Stimulated activated CD4-positive, alpha-beta T cell treated with anti-CD3 and anti-CD28 coated beads, Interleukin-1b, Interleukin-23, amount 100 ng/mL, for 4 hours (primary cell): ENCODE results near the gene PRAMEF26.
"Not testable (repeated sequence)": the region's sequence is repeated elsewhere in the genome, so short reads cannot be mapped to it uniquely, and the experiment has no call there.

Source experiments
- DNase-seq, 2 donors: peaks; one replicate each; pipeline ENCODE4 v3.0.0-alpha.2; 2020; ENCODE audit warnings: low read depth in 2 of 2

PRAMEF26 gene

DNA sequence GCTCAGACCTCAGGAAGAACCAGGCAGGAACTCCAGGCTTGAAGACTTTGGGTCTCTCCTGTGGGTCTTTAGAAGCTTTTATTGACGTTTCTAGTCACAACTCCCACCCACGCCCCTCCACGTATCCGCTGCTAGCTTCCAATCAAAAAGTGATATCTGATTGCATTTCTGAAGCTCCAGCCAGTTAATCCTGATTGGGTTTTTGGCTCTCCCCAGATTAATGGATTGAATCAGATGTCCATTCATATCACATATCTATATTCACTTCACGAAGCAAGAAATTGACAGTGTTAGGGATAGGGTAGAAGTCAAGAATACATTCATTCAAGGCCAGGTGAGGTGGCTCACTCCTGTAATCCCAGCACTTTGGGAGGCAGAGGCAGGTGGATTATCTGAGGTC lies at the start of gene PRAMEF26:
Gene PRAMEF26 (minus strand): TSS at position 101 of the 400 bp plus-strand sequence. CDS start 2,914 bp downstream, outside the sequence.
- DNase-seq, result not testable (repeated sequence)

DNA sequence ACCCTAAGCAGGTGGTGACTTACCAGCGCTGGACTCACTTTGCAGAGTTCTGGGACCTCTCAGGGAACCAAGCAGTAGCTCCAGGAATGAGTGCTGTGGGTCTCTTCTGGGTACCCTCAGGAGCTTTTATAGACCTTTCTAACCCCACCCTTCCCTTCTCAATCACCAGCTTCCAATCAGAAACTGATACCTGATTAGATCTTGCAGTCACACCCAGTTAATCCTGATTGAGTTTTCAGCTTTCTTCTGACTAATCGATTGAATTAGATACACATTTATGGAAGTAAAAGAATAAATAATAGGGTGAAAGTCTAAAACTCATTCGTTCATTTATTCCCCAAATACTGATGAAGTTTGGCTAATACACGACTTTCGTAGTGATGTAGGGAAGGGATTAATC lies 45.5 kb upstream of the PRAMEF26 start, which contains the start of gene PRAMEF13:
Gene PRAMEF13 (minus strand): TSS at position 101 of the 400 bp plus-strand sequence. CDS start 1,820 bp downstream, outside the sequence.
- DNase-seq, result not testable (repeated sequence)

DNA sequence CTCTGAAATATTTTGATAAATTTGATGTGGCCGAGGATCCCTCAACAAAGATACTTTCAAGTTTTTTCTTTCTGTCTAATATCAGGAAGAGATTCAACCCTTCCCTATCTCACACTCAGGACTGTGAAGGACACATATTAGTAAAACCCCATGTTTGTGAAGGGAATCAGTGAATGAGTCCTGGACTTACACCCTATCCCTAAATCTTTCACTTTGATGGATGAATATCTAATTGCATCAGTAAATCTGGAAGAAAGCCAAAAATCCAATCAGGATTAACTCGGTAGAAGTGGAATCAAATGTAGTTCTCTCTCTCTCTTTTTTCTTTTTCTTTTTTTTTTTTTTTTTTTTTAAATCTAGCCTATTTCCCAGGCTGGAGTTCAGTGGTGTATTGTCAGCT lies 15.7 kb upstream of the PRAMEF26 start, which contains the start of gene PRAMEF9:
Gene PRAMEF9 (plus strand): TSS at position 301 of the 400 bp plus-strand sequence. CDS start 3,433 bp downstream, outside the sequence.
- not testable (repeated sequence) for DNase-seq

DNA sequence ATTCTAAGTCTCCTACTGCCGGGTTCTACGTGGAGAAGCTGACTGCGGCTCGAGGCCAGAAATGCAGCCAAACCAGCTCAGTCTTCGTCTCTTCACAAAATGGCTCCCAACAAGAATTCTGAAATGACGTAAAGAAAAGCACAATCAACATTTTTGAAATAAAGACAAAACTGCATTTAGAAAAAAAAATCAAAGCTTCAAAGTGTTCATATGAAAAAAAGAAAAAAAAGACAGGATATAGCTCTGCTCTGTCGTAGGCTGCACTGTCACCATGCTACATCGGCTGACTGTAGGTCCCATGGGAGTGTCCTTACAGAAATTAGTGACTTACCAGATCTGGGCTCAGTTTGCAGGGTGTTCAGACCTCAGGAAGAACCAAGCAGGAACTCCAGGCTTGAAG lies 9.7 kb upstream of the PRAMEF26 start, which contains the start of gene HNRNPCL4:
Gene HNRNPCL4 (minus strand): TSS at position 101 of the 400 bp plus-strand sequence. CDS start 164 bp downstream, outside the sequence.
- DNase-seq, result not testable (repeated sequence)

DNA sequence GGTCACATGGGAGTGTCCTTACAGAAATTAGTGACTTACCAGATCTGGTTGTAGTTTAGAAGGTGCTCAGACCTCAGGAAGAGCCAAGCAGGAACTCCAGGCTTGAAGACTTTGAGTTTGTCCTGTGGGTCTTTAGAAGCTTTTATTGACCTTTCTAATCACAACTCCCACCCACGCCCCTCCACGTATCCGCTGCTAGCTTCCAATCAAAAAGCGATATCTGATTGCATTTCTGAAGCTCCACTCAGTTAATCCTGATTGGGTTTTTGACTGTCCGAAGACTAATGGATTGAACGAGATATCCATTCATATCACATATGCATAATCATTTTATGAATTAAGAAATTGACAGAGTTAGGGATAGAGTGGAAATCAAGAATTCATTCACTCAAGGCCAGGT lies 39.1 kb downstream of the PRAMEF26 start, which contains the start of gene HNRNPCL2:
Gene HNRNPCL2 (minus strand): TSS at position 101 of the 400 bp plus-strand sequence. CDS start 454 bp downstream, outside the sequence.
- DNase-seq, result not testable (repeated sequence)
